HepG2 (cell line): Measurements from ENCODE around the gene CPNE4. TPM values are rescaled to one million over a fixed set of nuclear protein-coding genes. Genes with fewer than 3 reads are reported as not detected.
A peak's percentile ranks its signal among the peaks of the same experiment; 100 is the strongest.

ENCODE experiments used
- BCL6 ChIP-seq: IDR thresholded peaks from 2 replicates; pipeline ENCODE4 v1.6.1; 2016; ENCODE audit warnings: missing genetic modification reagents, missing compliant biosample characterization
- BHLHE40 ChIP-seq: IDR thresholded peaks from 2 replicates; pipeline ENCODE4 v1.6.1; 2011; ENCODE audit warnings: low read length, improper control_type of control experiment
- CEBPB ChIP-seq: IDR thresholded peaks from 2 replicates; pipeline ENCODE4 v1.6.1; 2011; ENCODE audit warnings: low read depth, low read length, improper control_type of control experiment, borderline replicate concordance
- CENPT ChIP-seq: sonication (generic); formaldehyde crosslinking; IDR thresholded peaks from 2 replicates; pipeline ENCODE4 v1.8.0; 2022; ENCODE audit warnings: low read depth, mild to moderate bottlenecking, moderate library complexity, missing genetic modification reagents
- KDM1A ChIP-seq: IDR thresholded peaks from 2 replicates; pipeline ENCODE4 v1.6.1; 2016; ENCODE audit warnings: missing compliant biosample characterization
- MEIS1 ChIP-seq: sonication (generic); formaldehyde crosslinking; IDR thresholded peaks from 2 replicates; pipeline ENCODE4 v1.9.0; 2021; ENCODE audit warnings: mild to moderate bottlenecking, missing genetic modification reagents, moderate library complexity, borderline replicate concordance
- NKX3-1 ChIP-seq: sonication (generic); formaldehyde crosslinking; IDR thresholded peaks from 2 replicates; pipeline ENCODE4 v1.5.0; 2020; ENCODE audit warnings: missing genetic modification reagents
- NR3C1 ChIP-seq: sonication (generic); formaldehyde crosslinking; IDR thresholded peaks from 2 replicates; pipeline ENCODE4 v1.4.0; 2020; ENCODE audit warnings: missing genetic modification reagents
- PAF1 ChIP-seq: IDR thresholded peaks from 2 replicates; pipeline ENCODE4 v1.6.1; 2016; ENCODE audit warnings: missing genetic modification reagents, missing compliant biosample characterization
- SIN3A ChIP-seq: IDR thresholded peaks from 2 replicates; pipeline ENCODE4 v1.6.1; 2011; ENCODE audit warnings: low read depth, mild to moderate bottlenecking, control low read depth, low read length, borderline replicate concordance
- SMAD9 ChIP-seq: sonication (generic); formaldehyde crosslinking; IDR thresholded peaks from 2 replicates; pipeline ENCODE4 v1.5.1; 2020; ENCODE audit warnings: mild to moderate bottlenecking, missing genetic modification reagents
- SYNCRIP ChIP-seq: fragments of 200-400 bp; formaldehyde crosslinking; IDR thresholded peaks from 2 replicates; pipeline ENCODE4 v1.6.1; 2018; ENCODE audit warnings: mild to moderate bottlenecking, low read depth, low read length; ENCODE audit not compliant: insufficient read depth
- TAF15 ChIP-seq: fragments of 200-400 bp; formaldehyde crosslinking; IDR thresholded peaks from one replicate; pipeline ENCODE4 v1.6.1; 2018; ENCODE audit warnings: mild to moderate bottlenecking, low read depth, low read length; ENCODE audit not compliant: poor library complexity, severe bottlenecking
- TMF1 ChIP-seq: sonication (generic); formaldehyde crosslinking; IDR thresholded peaks from 2 replicates; pipeline ENCODE4 v1.8.1; 2022; ENCODE audit warnings: low read depth, missing genetic modification reagents
- ZNF124 ChIP-seq: sonication (generic); formaldehyde crosslinking; IDR thresholded peaks from 2 replicates; pipeline ENCODE4 v1.4.0; 2020; ENCODE audit warnings: missing genetic modification reagents
- ZNF326 ChIP-seq: sonication (generic); formaldehyde crosslinking; IDR thresholded peaks from 2 replicates; pipeline ENCODE4 v1.4.0; 2020; ENCODE audit warnings: missing genetic modification reagents, borderline replicate concordance
- ZNF558 ChIP-seq: sonication (generic); formaldehyde crosslinking; IDR thresholded peaks from 2 replicates; pipeline ENCODE4 v1.9.0; 2022; ENCODE audit warnings: mild to moderate bottlenecking, missing genetic modification reagents, borderline replicate concordance
- ZNF564 ChIP-seq: sonication (generic); formaldehyde crosslinking; IDR thresholded peaks from 2 replicates; pipeline ENCODE4 v1.8.1; 2023; ENCODE audit warnings: mild to moderate bottlenecking, missing genetic modification reagents
- ZNF660 ChIP-seq: sonication (generic); formaldehyde crosslinking; IDR thresholded peaks from 2 replicates; pipeline ENCODE4 v1.5.1; 2020; ENCODE audit warnings: mild to moderate bottlenecking, low read depth, missing genetic modification reagents, borderline replicate concordance
- ZNF773 ChIP-seq: sonication (generic); formaldehyde crosslinking; IDR thresholded peaks from 2 replicates; pipeline ENCODE4 v1.4.0; 2020; ENCODE audit warnings: missing genetic modification reagents, borderline replicate concordance
- ZNF780A ChIP-seq: sonication (generic); formaldehyde crosslinking; IDR thresholded peaks from 2 replicates; pipeline ENCODE4 v1.8.0; 2022; ENCODE audit warnings: mild to moderate bottlenecking, missing genetic modification reagents, moderate library complexity
- ZSCAN9 ChIP-seq: IDR thresholded peaks from 2 replicates; pipeline ENCODE4 v1.6.1; 2016; ENCODE audit warnings: borderline replicate concordance
- polyA plus RNA-seq, 8 experiments: library from polyadenylated mRNA; depleted of rRNA in 3 of 8; stranded (reverse) in 7 of 8; unstranded in 1 of 8; fragments of >200 nt; fragmentation: Illumina TruSeq in 4 of 8; extraction: Trizol in 4 of 8; gene quantifications; 2 replicates each; pipeline versions ENCODE4 v1.2.1 to v1.2.3, GENCODE V29; 2011 to 2016; ENCODE audit warnings: low read depth in 4 of 8, missing spikeins in 1 of 8, mixed read lengths in 1 of 8; ENCODE audit not compliant: insufficient read depth in 1 of 8
- total RNA-seq, 5 experiments: library from RNA; depleted of rRNA; stranded (reverse); fragments of >200 nt; fragmentation: Illumina TruSeq; extraction: Trizol; gene quantifications; 2 replicates each; pipeline ENCODE4 v1.2.3, GENCODE V29; 2016; ENCODE audit warnings: low read depth in 1 of 5
- TF ChIP-seq, protein P1 (sequence below): sonication (generic); formaldehyde crosslinking; IDR thresholded peaks from 2 replicates; pipeline ENCODE4 v1.4.0; 2020; ENCODE audit warnings: missing genetic modification reagents, borderline replicate concordance
- TF ChIP-seq, protein P2 (sequence below): sonication (generic); formaldehyde crosslinking; IDR thresholded peaks from 2 replicates; pipeline ENCODE4 v1.4.0; 2020; ENCODE audit warnings: mild to moderate bottlenecking, missing genetic modification reagents
- TF ChIP-seq, protein P3 (sequence below): sonication (generic); formaldehyde crosslinking; IDR thresholded peaks from 2 replicates; pipeline ENCODE4 v1.5.1; 2020; ENCODE audit warnings: missing genetic modification reagents, mild to moderate bottlenecking, borderline replicate concordance

CPNE4 gene
- total and polyA plus RNA-seq, 2 of the 13 experiments (the other 11 are each of a cell fraction or from before 2014, with no cell fraction given): not detected

DNA sequence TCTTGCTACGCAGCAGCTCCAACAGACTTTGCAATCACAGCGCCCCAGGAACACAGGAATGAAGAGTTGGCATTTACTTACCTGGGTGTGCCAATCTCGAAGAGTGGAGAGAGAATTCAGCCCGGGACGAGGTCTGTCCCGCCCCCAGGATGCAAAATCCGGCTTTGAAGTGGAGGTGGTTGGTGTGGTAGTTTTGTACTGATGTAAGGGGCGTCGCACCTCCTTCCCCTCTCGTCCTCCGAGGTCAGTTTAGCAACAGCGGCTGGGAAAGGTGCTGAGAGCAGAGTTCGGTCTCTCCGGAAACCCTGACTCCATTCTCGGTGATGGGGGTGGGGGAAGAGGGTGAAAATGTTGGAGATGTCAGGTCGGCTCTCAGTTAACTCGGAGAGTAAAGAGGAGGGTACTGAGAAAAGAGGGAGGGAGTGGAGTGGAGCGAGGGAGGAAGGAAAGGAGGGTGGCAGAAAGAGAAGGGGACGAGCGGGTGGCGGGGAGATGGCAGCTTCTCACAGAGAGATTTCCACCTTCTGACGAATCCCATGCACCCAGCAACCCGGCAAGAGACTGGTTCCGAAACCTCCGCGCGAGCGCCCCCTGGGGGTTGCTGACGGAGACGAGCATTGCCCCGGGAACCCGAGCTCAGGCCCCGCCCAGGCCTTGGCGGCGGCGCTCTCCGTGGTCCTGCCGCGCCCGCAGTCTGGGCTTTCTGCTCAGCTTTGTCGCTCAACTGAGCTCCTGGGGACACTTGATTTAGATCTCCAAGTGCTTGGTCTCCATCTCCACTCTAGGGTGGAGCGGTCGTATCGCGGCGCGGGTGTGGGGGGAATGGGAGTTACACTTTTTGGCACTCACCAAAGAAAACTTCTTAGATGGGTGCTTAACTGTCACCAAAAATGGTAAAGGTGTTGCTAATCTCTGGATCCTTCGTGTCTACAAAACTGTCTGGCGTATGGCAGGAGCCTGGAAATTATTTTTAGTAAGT is at the start of gene CPNE4 (continued):
- TF ChIP-seq BHLHE40 (0 out of 2 replicates have a peak, but pooled peaks have one; percentile 25), ZNF124 (CRISPR knock-in tag) (peak; percentile 81; the same call in 1 of the 2 replicates), ZNF558 (CRISPR knock-in tag) (peak; percentile 66; the same call in 1 of the 2 replicates), NKX3-1 (peak; percentile 82; the same call in 1 of the 2 replicates), BCL6 (no peak), SMAD9 (0 out of 2 replicates have a peak, but pooled peaks have one; percentile 51), ZNF564 (peak; percentile 76), ZNF326 (CRISPR knock-in tag) (no peak), ZSCAN9 (CRISPR knock-in tag) (peak; percentile 94), ZNF660 (no peak), TAF15 (no peak), MEIS1 (CRISPR knock-in tag) (no peak), CENPT (CRISPR knock-in tag) (no peak), SIN3A (no peak), PAF1 (no peak), KDM1A (no peak), ZNF773 (CRISPR knock-in tag) (peak; percentile 96), NR3C1 (CRISPR knock-in tag) (no peak), TMF1 (CRISPR knock-in tag) (0 out of 2 replicates have a peak, but pooled peaks have one; percentile 36), SYNCRIP (no peak), ZNF780A (CRISPR knock-in tag) (no peak), CEBPB (no peak)
- TF ChIP-seq, protein P1, sequence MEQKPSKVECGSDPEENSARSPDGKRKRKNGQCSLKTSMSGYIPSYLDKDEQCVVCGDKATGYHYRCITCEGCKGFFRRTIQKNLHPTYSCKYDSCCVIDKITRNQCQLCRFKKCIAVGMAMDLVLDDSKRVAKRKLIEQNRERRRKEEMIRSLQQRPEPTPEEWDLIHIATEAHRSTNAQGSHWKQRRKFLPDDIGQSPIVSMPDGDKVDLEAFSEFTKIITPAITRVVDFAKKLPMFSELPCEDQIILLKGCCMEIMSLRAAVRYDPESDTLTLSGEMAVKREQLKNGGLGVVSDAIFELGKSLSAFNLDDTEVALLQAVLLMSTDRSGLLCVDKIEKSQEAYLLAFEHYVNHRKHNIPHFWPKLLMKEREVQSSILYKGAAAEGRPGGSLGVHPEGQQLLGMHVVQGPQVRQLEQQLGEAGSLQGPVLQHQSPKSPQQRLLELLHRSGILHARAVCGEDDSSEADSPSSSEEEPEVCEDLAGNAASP (CRISPR knock-in tag): peak; percentile 53; the same call in 1 of the 2 replicates
- TF ChIP-seq, protein P2, sequence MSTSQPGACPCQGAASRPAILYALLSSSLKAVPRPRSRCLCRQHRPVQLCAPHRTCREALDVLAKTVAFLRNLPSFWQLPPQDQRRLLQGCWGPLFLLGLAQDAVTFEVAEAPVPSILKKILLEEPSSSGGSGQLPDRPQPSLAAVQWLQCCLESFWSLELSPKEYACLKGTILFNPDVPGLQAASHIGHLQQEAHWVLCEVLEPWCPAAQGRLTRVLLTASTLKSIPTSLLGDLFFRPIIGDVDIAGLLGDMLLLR (CRISPR knock-in tag): no peak
- TF ChIP-seq, protein P3, sequence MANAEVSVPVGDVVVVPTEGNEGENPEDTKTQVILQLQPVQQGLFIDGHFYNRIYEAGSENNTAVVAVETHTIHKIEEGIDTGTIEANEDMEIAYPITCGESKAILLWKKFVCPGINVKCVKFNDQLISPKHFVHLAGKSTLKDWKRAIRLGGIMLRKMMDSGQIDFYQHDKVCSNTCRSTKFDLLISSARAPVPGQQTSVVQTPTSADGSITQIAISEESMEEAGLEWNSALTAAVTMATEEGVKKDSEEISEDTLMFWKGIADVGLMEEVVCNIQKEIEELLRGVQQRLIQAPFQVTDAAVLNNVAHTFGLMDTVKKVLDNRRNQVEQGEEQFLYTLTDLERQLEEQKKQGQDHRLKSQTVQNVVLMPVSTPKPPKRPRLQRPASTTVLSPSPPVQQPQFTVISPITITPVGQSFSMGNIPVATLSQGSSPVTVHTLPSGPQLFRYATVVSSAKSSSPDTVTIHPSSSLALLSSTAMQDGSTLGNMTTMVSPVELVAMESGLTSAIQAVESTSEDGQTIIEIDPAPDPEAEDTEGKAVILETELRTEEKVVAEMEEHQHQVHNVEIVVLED: no peak
